Stimulated activated CD8-positive, alpha-beta memory T cell treated with anti-CD3 and anti-CD28 coated beads, Interleukin-4, amount 100 ng/mL, for 48 hours (primary cell): Measurements from ENCODE around the gene SETDB1.
"Not testable (repeated sequence)": the region's sequence is repeated elsewhere in the genome, so short reads cannot be mapped to it uniquely, and the experiment has no call there.

Experiments used
- DNase-seq: peaks from one replicate; pipeline ENCODE4 v3.0.0-alpha.2; 2020

SETDB1 gene

DNA sequence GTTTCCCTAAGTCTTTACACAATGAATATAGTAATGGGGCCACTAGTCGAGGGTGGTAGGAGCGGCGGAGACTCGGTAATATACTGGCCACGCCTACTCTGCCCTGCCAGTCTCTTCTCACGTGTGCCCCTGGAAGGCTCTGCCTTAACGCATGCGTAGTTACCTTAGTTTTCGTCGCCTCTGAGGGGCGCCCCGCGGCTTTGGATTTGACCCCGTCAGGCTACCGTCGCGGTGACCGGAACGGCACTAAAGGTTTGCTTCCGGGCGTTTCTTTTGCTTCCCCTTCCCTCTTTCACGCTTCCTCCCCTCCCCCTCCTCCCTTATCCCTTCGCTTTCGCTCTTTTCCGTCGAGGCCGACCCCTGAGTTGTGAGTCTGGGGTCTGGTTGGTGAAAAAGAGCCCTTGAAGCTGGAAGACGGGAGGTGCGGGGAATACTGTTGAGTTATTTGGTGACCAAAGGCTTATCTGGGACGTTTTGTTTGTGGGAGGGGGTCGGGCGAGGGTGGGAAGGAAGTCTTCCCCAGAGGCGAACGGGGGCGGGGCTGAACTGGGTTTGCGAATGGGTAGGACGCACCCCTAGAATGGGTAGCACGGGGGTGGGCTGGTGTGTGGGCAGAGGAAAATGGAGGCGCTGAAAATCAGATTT is at the start of gene SETDB1:
Gene SETDB1, plus strand, starts transcription at position 267 of the 645 bp plus-strand sequence. CDS start 1,352 bp downstream, outside the sequence.
- DNase-seq: peak; percentile 96

DNA sequence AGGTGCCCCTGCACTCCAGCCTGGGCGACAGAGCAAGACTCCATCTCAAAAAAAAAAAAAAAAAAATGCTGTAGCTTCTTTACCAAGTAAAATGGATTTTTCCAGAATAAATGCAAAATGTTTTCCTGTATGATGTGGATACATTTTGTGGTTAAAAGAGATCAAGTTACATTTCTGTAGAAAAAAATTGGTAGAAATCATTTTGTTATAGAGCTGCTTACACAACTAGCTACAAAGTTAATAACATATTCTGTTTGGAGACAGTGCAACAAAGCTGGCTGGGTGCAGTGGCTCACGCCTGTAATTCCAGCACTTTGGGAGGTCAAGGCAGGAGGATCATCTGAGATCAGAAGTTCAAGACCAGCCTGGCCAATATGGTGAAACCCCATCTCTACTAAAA is 47.2 kb upstream of the SETDB1 start:
- DNase-seq: not testable (repeated sequence)

DNA sequence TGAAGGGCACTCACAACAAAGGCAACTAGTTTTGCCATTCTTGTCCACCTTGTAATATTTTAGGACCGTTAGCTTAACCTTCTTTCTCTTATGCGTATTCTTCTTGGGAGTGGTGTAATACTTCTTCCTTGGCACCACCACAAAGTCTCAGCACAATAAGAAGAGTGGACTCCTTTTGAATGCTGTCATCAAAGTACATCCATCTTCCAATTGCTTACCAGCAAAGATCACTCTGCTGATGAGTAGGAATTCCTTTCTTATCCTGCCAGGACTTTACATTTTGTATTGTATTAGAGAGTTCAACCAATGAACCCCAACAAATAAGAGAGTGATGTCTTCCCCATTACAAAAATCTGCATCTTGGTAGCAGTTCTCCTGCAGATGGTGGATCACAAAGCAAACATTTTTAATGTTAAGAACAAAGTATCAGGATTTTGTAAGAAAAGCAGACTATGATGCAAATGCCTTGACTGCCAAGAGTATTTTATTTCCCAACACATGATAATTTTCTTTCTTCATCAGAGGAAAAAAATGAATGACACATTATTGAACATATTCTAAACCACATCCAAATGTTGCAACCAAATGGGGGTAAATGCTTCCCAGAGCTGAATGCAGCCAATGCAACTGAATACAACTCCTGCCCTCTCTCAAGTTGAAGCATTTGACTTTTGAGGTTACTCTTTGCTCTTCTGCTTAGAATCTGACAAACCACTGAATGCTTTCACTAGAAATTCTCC is 44.7 kb upstream of the SETDB1 start:
- no peak for DNase-seq

DNA sequence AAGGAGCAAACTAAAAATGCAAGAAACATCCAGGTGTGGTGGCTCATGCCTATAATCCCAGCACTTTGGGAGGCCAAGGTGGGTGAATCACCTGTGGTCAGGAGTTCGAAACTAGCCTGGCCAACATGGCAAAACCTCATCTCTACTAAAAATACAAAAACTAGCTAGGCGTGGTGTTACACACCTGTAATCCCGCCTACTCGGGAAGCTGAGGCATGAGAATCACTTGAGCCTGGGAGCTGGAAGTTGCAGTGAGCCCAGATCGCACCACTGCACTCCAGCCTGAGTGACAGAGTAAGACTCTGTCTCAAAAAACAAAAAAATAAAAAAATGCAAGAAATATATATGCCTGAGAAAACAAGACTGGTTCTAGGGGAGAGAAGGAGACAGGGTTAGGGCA is 43.0 kb upstream of the SETDB1 start:
- not testable (repeated sequence) for DNase-seq

DNA sequence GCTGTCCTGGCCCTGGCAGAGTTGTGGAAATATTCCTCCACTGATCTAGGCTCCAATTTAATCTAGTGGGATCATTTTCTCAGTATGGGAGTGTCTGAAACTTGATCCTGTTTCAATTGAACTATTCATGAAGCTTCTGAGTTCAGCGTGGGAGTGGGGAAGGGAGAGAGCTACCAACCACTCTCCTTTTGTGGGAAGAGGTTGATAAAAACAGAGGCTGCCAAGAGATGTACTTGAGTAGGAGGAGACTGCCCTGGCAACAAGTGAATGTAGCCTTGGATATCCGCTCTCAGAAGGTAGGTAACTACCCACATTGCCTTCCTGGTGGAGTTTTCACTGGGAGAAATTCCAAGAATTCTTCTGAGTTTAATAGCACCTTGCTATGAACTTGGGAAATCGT is 39.1 kb upstream of the SETDB1 start, which contains the start of gene CTXND2:
Gene CTXND2, plus strand, starts transcription at position 119 of the 400 bp plus-strand sequence. CDS start 25,179 bp downstream, outside the sequence.
- no peak for DNase-seq

DNA sequence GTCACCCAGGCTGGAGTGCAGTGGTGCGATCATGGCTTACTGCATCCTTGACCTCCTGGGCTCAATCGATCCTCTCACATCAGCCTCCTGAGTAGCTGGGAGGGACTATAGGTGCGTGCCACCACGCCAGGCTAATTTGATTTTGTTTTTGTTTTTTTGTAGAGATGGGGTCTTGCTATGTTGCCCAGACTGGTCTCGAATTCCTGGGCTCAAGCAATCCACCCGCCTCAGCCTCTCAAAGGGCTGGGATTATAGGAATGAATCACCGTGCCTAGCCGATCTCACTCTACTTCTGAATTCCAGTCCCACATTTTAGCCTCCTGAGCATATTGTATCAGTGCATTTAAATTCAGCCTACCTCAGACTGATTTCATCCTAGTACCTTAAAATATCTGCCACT is 37.4 kb upstream of the SETDB1 start:
- no peak for DNase-seq

DNA sequence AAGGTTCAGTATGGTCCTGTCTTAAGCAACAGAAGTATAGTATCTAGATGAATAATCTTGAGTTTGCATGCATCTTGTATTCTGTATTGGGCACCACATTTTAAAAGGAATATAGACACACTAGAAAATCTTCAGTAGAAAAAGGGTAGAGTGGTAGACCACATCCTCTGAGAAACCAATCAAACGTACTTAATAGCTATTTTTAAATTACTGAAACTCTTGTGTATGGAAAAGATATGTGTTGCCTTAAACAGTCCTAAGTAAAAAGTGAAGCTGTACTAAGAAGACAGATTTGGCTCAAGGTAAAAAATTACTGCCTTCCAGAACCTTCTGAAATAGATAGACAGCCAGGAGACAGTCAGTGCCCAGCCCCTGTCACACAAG is 36.1 kb upstream of the SETDB1 start:
- DNase-seq: no peak

DNA sequence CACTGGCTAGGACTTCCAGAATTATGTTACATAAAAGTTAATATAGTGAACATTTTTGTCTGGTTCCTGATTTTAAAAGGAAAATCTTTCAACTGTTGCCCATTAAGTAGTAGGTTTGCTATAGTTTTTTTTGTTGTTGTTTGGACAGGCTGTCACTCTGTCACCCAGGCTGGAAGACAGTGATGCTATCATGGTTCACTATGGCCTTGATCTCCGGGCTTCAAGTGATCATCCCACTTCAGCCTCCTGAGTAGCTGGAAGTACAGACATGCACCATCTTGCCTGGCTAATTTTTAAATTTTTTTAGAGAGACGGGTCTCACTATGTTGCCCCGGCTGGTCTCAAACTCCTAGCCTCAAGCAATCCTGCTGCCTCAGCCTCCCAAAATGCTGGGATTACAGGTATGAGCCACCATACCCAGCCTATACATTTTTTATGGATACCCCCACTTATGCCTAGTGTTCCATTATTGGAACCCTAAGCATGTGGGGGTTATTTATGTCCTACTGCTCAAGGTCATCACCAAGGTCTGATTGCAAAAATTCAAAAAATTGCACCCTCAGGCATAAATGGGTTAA is 32.7 kb upstream of the SETDB1 start:
- DNase-seq: no peak

DNA sequence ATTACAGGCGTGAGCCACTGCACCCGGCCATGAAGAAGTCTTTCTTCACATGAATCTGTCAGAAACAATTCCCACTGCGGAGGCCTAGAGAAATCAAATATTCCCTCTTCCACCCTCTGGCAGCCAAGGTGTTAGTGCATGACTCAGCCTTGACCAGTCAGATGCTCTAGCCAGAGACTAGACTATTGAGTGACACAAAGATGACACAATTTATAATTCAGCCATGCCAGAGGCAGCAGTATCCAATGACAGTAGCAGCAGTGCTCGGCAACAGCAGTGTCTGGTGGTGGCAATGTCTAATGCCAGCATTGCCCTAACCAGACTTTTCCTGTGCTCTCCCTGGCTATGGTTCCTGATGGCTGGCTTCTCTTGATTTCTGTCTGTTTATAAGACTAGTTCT is 30.5 kb upstream of the SETDB1 start:
- DNase-seq: no peak

DNA sequence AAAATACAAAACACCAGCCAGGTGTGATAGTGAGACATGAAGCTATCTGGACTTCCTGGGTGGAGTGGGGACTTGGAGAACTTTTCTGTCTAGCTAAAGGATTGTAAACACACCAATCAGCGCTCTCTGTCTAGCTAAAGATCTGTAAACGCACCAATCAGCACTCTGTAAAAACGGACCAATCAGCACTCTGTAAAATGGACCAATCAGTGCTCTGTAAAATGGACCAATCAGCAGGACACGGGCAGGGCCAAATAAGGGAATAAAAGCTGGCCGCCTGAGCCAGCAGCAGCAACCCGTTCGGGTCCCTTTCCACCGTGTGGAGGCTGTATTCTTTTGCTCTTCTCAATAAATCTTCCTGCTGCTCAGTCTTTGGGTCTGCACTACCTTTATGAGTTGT is 26.4 kb upstream of the SETDB1 start:
- not testable (repeated sequence) for DNase-seq

DNA sequence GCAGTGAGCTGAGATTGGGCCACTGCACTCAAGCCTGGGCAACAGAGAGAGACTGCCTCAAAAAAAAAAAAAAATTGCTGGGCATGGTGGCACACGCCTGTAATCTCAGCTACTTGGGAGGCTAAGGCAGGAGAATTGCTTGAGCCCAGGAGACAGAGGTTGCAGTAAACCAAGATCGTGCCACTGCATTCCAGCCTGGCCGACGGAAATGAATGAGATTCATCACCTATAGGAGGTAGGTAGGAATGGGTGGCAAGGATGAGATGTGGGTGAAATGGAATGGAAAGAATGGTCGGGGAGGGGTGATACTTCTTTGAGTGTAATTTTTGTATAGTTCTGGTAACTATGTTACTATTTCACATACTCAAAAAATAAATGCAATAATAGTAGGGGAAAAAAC is 23.8 kb upstream of the SETDB1 start:
- DNase-seq: no peak

DNA sequence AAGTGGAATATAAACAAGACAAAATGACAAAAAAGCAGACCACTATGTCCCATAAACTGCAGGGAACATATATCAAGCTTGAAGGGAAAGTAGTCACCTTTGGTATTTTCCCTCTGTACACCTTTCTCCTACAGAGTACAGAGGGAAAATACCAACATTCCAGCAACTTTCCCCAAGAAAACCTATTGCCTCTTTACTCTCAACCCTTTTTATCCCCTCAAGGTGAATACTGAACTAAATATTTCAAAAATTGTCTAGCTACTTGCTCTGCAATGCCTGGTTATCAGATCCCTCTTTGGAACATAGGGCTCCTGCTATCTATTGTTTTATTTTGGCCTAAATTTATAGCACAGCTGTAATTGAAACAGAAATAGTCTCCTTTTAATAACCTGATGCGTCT is 23.4 kb upstream of the SETDB1 start:
- DNase-seq: no peak

DNA sequence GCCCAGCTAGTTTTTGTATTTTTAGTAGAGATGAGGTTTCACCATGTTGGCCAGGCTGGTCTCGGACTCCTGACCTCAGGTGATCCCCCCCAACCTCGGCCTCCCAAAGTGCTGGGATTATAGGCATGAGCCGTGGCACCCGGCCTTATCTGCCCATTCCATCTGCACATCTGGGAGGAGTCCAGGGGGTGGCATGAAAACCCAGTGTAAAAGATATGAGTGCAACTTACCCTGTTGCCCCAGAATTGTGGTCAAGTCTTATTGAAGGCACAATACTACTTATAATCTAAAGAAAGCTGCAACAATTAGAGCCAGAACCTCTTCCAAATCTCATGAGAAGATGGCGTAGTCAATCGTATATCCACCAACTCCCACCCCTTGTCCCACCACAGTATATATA is 20.9 kb upstream of the SETDB1 start:
- DNase-seq: no peak

DNA sequence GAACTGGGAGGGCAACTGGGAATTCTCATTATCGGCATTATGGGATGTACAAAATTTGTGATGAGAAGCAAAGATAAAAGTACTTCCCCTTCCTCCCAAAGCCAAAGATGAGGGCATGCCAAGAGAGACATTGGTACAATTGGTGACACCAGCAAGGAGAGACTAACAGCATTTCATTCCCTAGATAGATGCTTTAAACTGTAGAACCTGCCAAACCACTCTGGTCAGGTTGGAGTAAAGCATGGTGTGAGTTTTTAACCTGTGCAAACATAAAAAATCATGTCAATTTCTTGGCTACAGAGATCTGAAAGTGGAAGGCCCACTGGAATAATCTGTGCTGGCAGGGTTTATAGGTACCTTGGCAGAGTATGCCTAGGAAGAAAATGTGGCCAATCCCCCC is 19.8 kb upstream of the SETDB1 start:
- DNase-seq: no peak

DNA sequence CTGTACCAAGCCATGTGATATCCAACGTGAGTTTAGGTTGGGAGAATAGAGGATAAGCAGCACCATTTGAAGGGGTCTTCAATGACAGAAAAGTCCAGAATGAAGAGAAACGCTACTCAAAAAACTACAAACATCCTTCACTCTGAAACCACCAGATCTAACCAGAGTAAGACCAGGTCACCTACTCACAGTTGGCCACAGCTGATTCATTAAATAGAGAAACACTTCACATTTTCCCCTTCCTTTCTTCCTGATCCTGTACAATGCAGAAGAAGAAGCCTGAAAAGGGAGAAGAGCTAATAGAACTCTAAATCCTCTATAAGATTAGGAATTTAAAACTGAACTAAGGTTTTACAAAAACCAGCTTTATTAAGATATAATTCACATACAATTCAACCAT is 19.4 kb upstream of the SETDB1 start:
- no peak for DNase-seq

DNA sequence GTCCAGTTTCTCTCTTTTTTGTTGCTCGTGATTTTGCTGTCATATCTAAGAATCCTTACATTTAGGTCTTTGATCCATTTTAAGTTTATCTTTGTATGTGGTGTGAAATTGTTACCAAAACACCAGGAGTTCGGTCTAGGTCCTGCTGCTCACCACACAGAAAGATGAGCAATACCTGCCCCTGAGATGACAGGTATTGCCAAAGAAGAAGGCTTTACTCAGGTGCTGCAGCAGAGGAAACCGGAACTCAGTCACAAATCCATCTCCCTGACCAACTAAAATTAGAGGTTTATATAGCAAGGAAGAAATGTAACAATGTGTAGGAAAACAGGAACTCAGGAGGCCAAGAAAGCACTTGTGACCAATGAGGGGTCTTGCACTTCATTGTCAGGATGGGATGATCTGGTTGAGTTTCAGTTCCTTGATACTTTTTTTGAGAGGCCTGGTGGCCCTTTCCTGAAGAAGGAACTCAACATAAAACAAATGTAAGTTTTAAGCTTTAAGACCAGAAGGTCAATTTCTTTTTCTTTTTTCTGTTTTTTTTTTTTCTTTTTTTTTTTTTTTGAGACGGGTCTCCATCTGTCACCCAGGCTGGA is 16.5 kb upstream of the SETDB1 start:
- no peak for DNase-seq

DNA sequence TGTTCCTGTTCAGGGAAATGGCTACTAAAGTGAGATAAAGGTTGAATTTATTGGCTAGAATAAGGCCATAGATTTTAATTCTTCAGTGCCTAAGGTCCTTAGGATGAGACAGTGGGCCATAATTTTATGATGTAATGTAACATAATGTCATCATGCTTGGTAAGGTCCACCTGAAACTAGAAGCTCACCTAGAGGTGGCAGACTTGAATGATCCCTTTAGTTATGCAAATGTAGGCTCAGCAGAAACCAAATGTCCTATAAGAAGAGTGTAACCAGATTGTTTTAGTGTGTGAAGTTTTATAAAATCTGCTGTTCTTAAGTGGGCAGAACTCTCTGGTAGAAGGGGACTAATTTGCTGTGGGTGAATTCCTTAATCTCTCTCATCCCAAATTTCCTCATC is 13.5 kb upstream of the SETDB1 start:
- DNase-seq: no peak

DNA sequence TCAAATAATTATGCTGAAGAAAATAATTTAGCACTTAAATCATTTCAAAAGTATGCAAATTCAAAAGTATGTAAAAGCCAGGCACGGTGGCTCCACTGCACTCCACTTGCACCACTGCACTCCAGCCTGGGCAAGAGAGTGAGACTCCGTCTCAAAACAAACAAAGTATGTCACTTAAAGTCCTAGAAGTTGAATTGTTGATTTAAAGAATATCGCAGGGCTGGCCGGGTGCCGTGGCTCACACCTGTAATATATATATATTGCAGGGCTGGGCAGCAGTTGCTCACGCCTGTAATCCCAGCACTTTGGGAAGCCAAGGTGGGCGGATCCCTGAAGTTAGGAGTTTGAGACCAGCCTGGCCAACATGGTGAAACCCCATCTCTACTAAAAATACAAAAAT is 8.8 kb upstream of the SETDB1 start:
- no peak for DNase-seq

DNA sequence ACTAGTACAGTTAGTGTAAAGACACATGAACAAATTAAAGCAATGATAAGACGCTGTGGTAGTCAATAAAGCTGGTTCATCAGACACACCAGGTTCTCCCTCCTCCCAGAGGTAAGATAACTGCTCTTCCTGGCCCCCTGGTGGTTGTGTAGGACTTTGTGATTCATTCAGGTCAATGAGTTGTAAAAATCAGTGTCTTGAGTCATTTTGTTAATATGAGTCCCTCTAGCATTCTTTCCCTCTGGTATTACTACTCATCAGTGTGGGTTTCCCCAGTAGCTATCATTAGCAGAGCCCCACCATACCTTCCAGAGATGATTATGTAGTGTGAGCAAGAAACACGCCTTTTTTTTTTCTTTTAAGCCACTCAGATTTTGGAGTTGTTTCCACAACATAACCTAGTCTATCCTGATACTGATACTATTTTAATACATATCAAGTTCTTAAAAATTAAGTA is 3.6 kb upstream of the SETDB1 start:
- peak; percentile 80 for DNase-seq

DNA sequence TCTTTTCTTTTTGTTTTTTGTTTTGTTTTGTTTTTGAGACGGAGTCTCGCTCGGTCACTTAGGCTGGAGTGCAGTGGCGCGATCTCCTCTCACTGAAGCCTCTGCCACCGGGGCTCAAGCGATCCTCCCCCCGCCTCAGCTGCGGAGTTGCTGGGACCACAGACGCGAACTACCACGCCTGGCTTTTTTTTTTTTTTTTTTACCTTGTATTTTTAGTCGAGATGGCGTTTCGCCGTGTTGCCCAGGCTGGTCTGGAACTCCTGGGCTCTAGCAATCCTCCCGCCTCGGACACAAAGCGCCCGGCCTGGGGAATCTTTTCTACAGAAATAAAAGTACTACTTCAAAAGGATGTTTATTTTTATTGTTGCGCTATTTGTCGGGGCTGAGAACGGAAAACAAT is 1.1 kb upstream of the SETDB1 start:
- DNase-seq: peak; percentile 26

DNA sequence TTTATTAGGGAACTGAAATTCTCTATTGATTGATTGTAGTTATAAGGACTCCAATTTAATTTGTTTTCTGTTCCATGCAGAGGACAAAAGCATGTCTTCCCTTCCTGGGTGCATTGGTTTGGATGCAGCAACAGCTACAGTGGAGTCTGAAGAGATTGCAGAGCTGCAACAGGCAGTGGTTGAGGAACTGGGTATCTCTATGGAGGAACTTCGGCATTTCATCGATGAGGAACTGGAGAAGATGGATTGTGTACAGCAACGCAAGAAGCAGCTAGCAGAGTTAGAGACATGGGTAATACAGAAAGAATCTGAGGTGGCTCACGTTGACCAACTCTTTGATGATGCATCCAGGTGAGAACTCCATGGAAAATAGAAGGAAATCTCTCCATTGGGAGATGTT is 1.5 kb downstream of the SETDB1 start:
- no peak for DNase-seq

DNA sequence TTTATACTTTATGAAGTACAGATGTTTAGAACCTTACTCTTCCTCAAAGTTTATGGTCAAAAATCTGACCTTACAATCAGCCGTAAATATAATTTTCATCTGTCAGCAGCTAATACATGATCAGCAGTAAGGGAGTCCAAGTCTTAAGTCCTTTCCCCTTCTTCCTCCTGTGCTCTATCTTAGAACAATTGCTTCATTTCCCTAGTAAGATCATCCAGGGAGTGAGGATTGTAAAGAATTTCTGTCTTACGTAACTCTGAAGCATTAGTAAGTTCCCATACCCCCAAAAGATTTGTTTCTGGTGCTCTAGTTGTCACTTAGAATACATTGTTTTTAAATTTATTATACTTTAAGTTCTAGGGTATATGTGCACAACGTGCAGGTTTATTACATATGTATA is 2.1 kb downstream of the SETDB1 start:
- DNase-seq: no peak

DNA sequence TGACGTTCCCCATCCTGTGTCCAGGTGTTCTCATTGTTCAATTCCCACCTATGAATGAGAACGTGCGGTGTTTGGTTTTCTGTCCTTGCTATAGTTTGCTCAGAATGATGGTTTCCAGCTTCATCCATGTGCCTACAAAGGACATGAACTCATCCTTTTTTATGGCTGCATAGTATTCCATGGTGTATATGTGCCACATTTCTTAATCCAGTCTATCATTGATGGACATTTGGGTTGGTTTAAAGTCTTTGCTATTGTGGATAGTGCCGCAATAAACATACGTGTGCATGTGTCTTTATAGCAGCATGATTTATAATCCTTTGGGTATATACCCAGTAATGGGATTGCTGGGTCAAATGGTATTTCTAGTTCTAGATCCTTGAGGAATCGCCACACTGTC is 2.6 kb downstream of the SETDB1 start:
- DNase-seq: not testable (repeated sequence)

DNA sequence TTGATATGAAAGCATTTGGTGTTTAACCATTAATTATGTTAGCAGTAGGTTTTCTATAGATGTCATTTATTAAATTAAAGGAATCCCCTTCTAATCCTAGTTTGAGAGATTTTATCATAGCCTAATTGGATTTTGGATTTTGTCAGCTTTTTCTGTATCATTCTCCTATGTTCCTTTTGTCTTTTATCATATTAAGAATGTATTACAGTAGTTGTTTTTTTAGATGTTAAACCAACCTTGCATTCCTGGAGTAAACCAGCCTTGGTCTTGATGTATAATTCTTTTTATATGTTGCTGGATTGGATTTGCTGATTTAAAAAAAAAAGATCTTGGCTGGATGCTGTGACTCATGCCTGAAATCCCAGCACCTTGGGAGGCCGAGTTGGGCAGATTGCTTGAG is 5.6 kb downstream of the SETDB1 start:
- DNase-seq: no peak
